Measurements from ENCODE around the gene CAMTA1.

Gene CAMTA1

DNA sequence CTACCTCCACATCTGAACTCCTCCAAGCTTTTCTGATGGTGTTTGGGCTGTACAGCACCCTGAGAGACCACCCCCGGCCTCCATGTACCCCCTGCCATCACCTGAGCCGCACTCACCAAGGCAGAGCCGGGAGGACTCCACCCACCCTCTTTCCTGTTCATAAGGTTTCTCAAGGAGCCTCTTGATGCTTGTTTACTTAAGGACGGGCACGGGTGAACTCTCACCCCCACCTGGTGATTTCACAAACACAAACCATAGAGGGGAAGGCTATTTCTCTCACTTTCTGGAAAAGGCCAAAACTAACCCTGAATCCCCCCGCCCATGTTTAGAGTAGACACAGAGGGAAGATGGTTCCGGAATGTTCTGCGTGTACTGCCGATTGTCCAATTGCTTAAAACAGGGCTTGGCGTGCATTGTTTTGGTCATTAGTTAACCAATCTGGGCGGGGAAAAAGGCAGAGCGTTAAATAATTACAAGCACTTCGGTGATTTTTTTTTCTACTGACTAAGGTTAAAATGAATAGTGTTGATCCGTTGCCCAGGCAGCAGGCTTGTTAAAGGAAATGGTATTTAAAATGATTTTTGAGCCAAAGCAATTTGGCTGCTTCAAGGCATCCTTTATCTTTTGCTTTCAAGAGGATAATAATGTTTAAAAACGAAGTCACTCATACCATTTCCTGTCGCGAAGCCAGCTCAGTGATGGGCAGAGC is 706.0 kb downstream of the CAMTA1 start:
- Histone ChIP-seq H2AFZ (ENCODE audit: low read depth, low read length, severe bottlenecking) (no peak overlapping the region), H3K36me3 (ENCODE audit: low read length) (no peaks in the 10 kb centered on the region)

GRCh38 chr1:7491818-7492173 is 706.5 kb downstream of the CAMTA1 start:
- no peaks in the 10 kb centered on the region for H3K9me3 ChIP-seq (ENCODE audit: insufficient read depth, low read length)
- H3F3A ChIP-seq (ENCODE audit: insufficient read depth), result no peaks in the 10 kb centered on the region
- no peak overlapping the region for H3K4me3 ChIP-seq (ENCODE audit: insufficient read depth, low read length, poor library complexity, severe bottlenecking)
- H3K79me2 ChIP-seq (ENCODE audit: insufficient read depth, low read length), result no peaks in the 10 kb centered on the region
- TF ChIP-seq EZH2phosphoT487 (conservative IDR thresholded peaks at IDR 0.05; ENCODE audit: low read length) (no peak), CTCF (IDR thresholded peaks at IDR 0.05; ENCODE audit: insufficient read depth, low read length, poor library complexity, severe bottlenecking) (no peak)
- H4K20me1 ChIP-seq (ENCODE audit: low read depth, low read length), result no peaks in the 10 kb centered on the region; the same call in 1 of the 2 replicates
- no peaks in the 10 kb centered on the region for H3K27me3 ChIP-seq (ENCODE audit: low read length)
- no peaks in the 10 kb centered on the region for H3K36me3 ChIP-seq (ENCODE audit: low read length)
- H3K27ac ChIP-seq (ENCODE audit: low read depth, low read length), result no peak overlapping the region
- H3K9ac ChIP-seq (ENCODE audit: low read length), result no peak overlapping the region
- no peaks in the 10 kb centered on the region for H3K9me2 ChIP-seq (replicated peaks; ENCODE audit: insufficient read depth, low read length)
- H2AFZ ChIP-seq (ENCODE audit: low read depth, low read length, severe bottlenecking), result no peak overlapping the region
- no peak overlapping the region for H3K4me2 ChIP-seq (ENCODE audit: low read depth, low read length, poor library complexity, severe bottlenecking)

More for the DNA sequence above, 706.0 kb downstream of the CAMTA1 start:
- H3K79me2 ChIP-seq (ENCODE audit: insufficient read depth, low read length), result no peaks in the 10 kb centered on the region
- no peaks in the 10 kb centered on the region; the same call in 1 of the 2 replicates for H4K20me1 ChIP-seq (ENCODE audit: low read depth, low read length)
- H3K27me3 ChIP-seq (ENCODE audit: low read length), result no peaks in the 10 kb centered on the region
- TF ChIP-seq EZH2phosphoT487 (conservative IDR thresholded peaks at IDR 0.05; ENCODE audit: low read length) (no peak), CTCF (IDR thresholded peaks at IDR 0.05; ENCODE audit: insufficient read depth, low read length, poor library complexity, severe bottlenecking) (no peak)
- H3K9me2 ChIP-seq (replicated peaks; ENCODE audit: insufficient read depth, low read length), result no peaks in the 10 kb centered on the region
- H3F3A ChIP-seq (ENCODE audit: insufficient read depth), result no peaks in the 10 kb centered on the region
- H3K9ac ChIP-seq (ENCODE audit: low read length), result no peak overlapping the region
- H3K9me3 ChIP-seq (ENCODE audit: insufficient read depth, low read length), result no peaks in the 10 kb centered on the region
- no peak overlapping the region for H3K4me3 ChIP-seq (ENCODE audit: insufficient read depth, low read length, poor library complexity, severe bottlenecking)
- no peak overlapping the region for H3K4me2 ChIP-seq (ENCODE audit: low read depth, low read length, poor library complexity, severe bottlenecking)
- no peak overlapping the region for H3K27ac ChIP-seq (ENCODE audit: low read depth, low read length)

GRCh38 chr1:7493711-7494454 is 708.6 kb downstream of the CAMTA1 start:
- no peak overlapping the region for H2AFZ ChIP-seq (ENCODE audit: low read depth, low read length, severe bottlenecking)
- H3K9me2 ChIP-seq (replicated peaks; ENCODE audit: insufficient read depth, low read length), result no peaks in the 10 kb centered on the region
- H3K4me3 ChIP-seq (ENCODE audit: insufficient read depth, low read length, poor library complexity, severe bottlenecking), result no peak overlapping the region
- no peaks in the 10 kb centered on the region for H4K20me1 ChIP-seq (ENCODE audit: low read depth, low read length)
- no peaks in the 10 kb centered on the region for H3F3A ChIP-seq (ENCODE audit: insufficient read depth)
- peaks cover 5% of the 10 kb centered on the region; the same call in 1 of the 2 replicates for H3K9me3 ChIP-seq (ENCODE audit: insufficient read depth, low read length)
- TF ChIP-seq CTCF (IDR thresholded peaks at IDR 0.05; ENCODE audit: insufficient read depth, low read length, poor library complexity, severe bottlenecking), result no peak
- no peak overlapping the region for H3K4me2 ChIP-seq (ENCODE audit: low read depth, low read length, poor library complexity, severe bottlenecking)
- H3K27ac ChIP-seq (ENCODE audit: low read depth, low read length), result no peak overlapping the region
- no peaks in the 10 kb centered on the region for H3K79me2 ChIP-seq (ENCODE audit: insufficient read depth, low read length)
- no peak overlapping the region for H3K9ac ChIP-seq (ENCODE audit: low read length)
- H3K27me3 ChIP-seq (ENCODE audit: low read length), result no peaks in the 10 kb centered on the region
- H3K36me3 ChIP-seq (ENCODE audit: low read length), result no peaks in the 10 kb centered on the region

Data from SU-DHL-6 (cell line).